HG02840 (cell line): Measurements from ENCODE around the gene ABHD2.
A peak's percentile ranks its signal among the peaks of the same experiment; 100 is the strongest.
"Not testable (repeated sequence)": the region's sequence is repeated elsewhere in the genome, so short reads cannot be mapped to it uniquely, and the experiment has no call there.

Source experiments
- ATAC-seq: cut with Tn5 transposase; IDR thresholded peaks from one replicate; pipeline ENCODE4 v1.9.1; 2021; ENCODE audit warnings: mild to moderate bottlenecking, moderate library complexity, moderate number of reproducible peaks; ENCODE audit not compliant: unreplicated experiment, low FRiP score

The ABHD2 gene

GRCh38 chr15:89074402-89075012 lies 13.7 kb upstream of the ABHD2 start:
- ATAC-seq, result no peak

GRCh38 chr15:89075101-89075640 lies 13.1 kb upstream of the ABHD2 start:
- ATAC-seq, result no peak

GRCh38 chr15:89075846-89076245 lies 12.4 kb upstream of the ABHD2 start:
- no peak for ATAC-seq

GRCh38 chr15:89077750-89078149 lies 10.5 kb upstream of the ABHD2 start:
- no peak for ATAC-seq

GRCh38 chr15:89078851-89079810 lies 9.1 kb upstream of the ABHD2 start:
- ATAC-seq, result no peak

- ATAC-seq, result no peak
These were observed 6.4 kb upstream of the ABHD2 start for GRCh38 chr15:89081878-89082277.

GRCh38 chr15:89083246-89083645 lies 5.0 kb upstream of the ABHD2 start:
- no peak for ATAC-seq

- ATAC-seq, result no peak
These were observed 2.8 kb upstream of the ABHD2 start for GRCh38 chr15:89085289-89085926.

GRCh38 chr15:89085933-89086332 lies 2.3 kb upstream of the ABHD2 start:
- not testable (repeated sequence) for ATAC-seq

GRCh38 chr15:89086390-89086789 lies 1.9 kb upstream of the ABHD2 start:
- ATAC-seq, result not testable (repeated sequence)

GRCh38 chr15:89087161-89087829 lies 961 bp upstream of the ABHD2 start:
- ATAC-seq, result no peak

- peak; percentile 7 for ATAC-seq
These were observed 504 bp downstream of the ABHD2 start for GRCh38 chr15:89088605-89089315.

GRCh38 chr15:89089316-89090230 lies 1.3 kb downstream of the ABHD2 start:
- no peak for ATAC-seq

- no peak for ATAC-seq
These were observed 2.8 kb downstream of the ABHD2 start for GRCh38 chr15:89090791-89091626.

- no peak for ATAC-seq
These were observed 3.5 kb downstream of the ABHD2 start for GRCh38 chr15:89091627-89092220.

GRCh38 chr15:89093509-89093908 lies 5.3 kb downstream of the ABHD2 start:
- ATAC-seq, result no peak

- no peak for ATAC-seq
These were observed 6.8 kb downstream of the ABHD2 start for GRCh38 chr15:89095073-89095472.

GRCh38 chr15:89095556-89095955 lies 7.3 kb downstream of the ABHD2 start:
- ATAC-seq, result no peak
